Measurements from ENCODE around the gene SNTG2.

GRCh38 chr2:1231466-1232063 lies 280.9 kb downstream of the SNTG2 start:
- TF ChIP-seq, protein P1, sequence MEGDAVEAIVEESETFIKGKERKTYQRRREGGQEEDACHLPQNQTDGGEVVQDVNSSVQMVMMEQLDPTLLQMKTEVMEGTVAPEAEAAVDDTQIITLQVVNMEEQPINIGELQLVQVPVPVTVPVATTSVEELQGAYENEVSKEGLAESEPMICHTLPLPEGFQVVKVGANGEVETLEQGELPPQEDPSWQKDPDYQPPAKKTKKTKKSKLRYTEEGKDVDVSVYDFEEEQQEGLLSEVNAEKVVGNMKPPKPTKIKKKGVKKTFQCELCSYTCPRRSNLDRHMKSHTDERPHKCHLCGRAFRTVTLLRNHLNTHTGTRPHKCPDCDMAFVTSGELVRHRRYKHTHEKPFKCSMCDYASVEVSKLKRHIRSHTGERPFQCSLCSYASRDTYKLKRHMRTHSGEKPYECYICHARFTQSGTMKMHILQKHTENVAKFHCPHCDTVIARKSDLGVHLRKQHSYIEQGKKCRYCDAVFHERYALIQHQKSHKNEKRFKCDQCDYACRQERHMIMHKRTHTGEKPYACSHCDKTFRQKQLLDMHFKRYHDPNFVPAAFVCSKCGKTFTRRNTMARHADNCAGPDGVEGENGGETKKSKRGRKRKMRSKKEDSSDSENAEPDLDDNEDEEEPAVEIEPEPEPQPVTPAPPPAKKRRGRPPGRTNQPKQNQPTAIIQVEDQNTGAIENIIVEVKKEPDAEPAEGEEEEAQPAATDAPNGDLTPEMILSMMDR (IDR thresholded peaks at IDR 0.05): no peak
- TF ChIP-seq POLR2A (IDR thresholded peaks at IDR 0.05; ENCODE audit: low read depth) (no peak), EP300 (IDR thresholded peaks at IDR 0.05) (no peak), POLR2AphosphoS5 (IDR thresholded peaks at IDR 0.05) (no peak)

Data from esophagus muscularis mucosa (tissue), 4 donors.